HepG2 (cell line): Measurements from ENCODE around the gene KCNT1. TPM values are rescaled to one million over a fixed set of nuclear protein-coding genes. Genes with fewer than 3 reads are reported as not detected.

Source experiments
- CSRNP2 ChIP-seq: sonication (generic); formaldehyde crosslinking; conservative IDR thresholded peaks from 2 replicates; pipeline ENCODE4 v1.8.0; 2022; ENCODE audit warnings: low read depth, missing genetic modification reagents
- CTCF ChIP-seq: sonication (generic); formaldehyde crosslinking; IDR thresholded peaks from 2 replicates; pipeline ENCODE4 v1.5.0; 2020; ENCODE audit warnings: mild to moderate bottlenecking, missing genetic modification reagents, moderate library complexity
- GZF1 ChIP-seq: sonication (generic); formaldehyde crosslinking; IDR thresholded peaks from 2 replicates; pipeline ENCODE4 v1.5.1; 2020; ENCODE audit warnings: mild to moderate bottlenecking, missing genetic modification reagents
- PTBP1 ChIP-seq: fragments of 200-400 bp; formaldehyde crosslinking; IDR thresholded peaks from 2 replicates; pipeline ENCODE4 v1.6.1; 2018; ENCODE audit warnings: low read length, low read depth; ENCODE audit not compliant: poor library complexity, severe bottlenecking
- SNRNP70 ChIP-seq: fragments of 200-400 bp; formaldehyde crosslinking; IDR thresholded peaks from 2 replicates; pipeline ENCODE4 v1.6.1; 2017; ENCODE audit warnings: mild to moderate bottlenecking, low read depth, low read length, moderate library complexity
- STAG1 ChIP-seq: sonication (generic); formaldehyde crosslinking; IDR thresholded peaks from 2 replicates; pipeline ENCODE4 v1.4.0; 2020; ENCODE audit warnings: missing genetic modification reagents
- ZNF513 ChIP-seq: sonication (generic); formaldehyde crosslinking; conservative IDR thresholded peaks from 2 replicates; pipeline ENCODE4 v1.5.0; 2020; ENCODE audit warnings: missing genetic modification reagents
- polyA plus RNA-seq, 8 experiments: library from polyadenylated mRNA; depleted of rRNA in 3 of 8; stranded (reverse) in 7 of 8; unstranded in 1 of 8; fragments of >200 nt; fragmentation: Illumina TruSeq in 4 of 8; extraction: Trizol in 4 of 8; gene quantifications; 2 replicates each; pipeline versions ENCODE4 v1.2.1 to v1.2.3, GENCODE V29; 2011 to 2016; ENCODE audit warnings: low read depth in 4 of 8, missing spikeins in 1 of 8, mixed read lengths in 1 of 8; ENCODE audit not compliant: insufficient read depth in 1 of 8
- total RNA-seq, 5 experiments: library from RNA; depleted of rRNA; stranded (reverse); fragments of >200 nt; fragmentation: Illumina TruSeq; extraction: Trizol; gene quantifications; 2 replicates each; pipeline ENCODE4 v1.2.3, GENCODE V29; 2016; ENCODE audit warnings: low read depth in 1 of 5

Gene KCNT1
- total and polyA plus RNA-seq, 2 of the 13 experiments (the other 11 are each of a cell fraction or from before 2014, with no cell fraction given), result not detected

GRCh38 chr9:135741276-135742219 is 39.6 kb downstream of the KCNT1 start (continued):
- TF ChIP-seq CTCF (CRISPR knock-in tag), result 0 out of 2 replicates have a peak, but pooled peaks have one; percentile 19
- TF ChIP-seq CSRNP2 (CRISPR knock-in tag), result no peak
- TF ChIP-seq GZF1 (CRISPR knock-in tag), result no peak
- no peak for TF ChIP-seq SNRNP70
- TF ChIP-seq STAG1, result 0 out of 2 replicates have a peak, but pooled peaks have one; percentile 6
- TF ChIP-seq PTBP1, result no peak
- no peak for TF ChIP-seq ZNF513 (CRISPR knock-in tag)
